MCF 10A (cell line): Measurements from ENCODE around the gene MYO18B. TPM values are rescaled to one million over a fixed set of nuclear protein-coding genes. Genes with fewer than 3 reads are reported as not detected.

Experiments used
- BruUV-seq: library from RNA; stranded (reverse); fragments of 400-500 nt; replicated peaks from 2 replicates; lab custom pipeline; 2021; lab: Mats Ljungman, UMichigan
- CTCF ChIA-PET: fragments of 300-600 bp; sonication (Branson Sonifier 250); formaldehyde crosslinking; extraction: SDS; loops from one replicate; lab custom pipeline; 2021; ENCODE audit warnings: antibody characterized with exemption, inconsistent platforms; lab: Yijun Ruan, JAX
- POLR2A ChIA-PET: fragments of 300-600, 350-650 bp; sonication (Branson Sonifier 250); formaldehyde crosslinking; extraction: SDS; loops from one replicate; lab custom pipeline; 2020; ENCODE audit warnings: antibody characterized with exemption, inconsistent platforms; lab: Yijun Ruan, JAX
- DNase-seq: peaks from one replicate; pipeline ENCODE4 v3.0.0-alpha.2; 2018; ENCODE audit not compliant: unreplicated experiment
- H3K27ac Mint-ChIP-seq: one replicate; pipeline ENCODE4 v1.8.0; 2022; ENCODE audit warnings: mild to moderate bottlenecking, low read depth, mixed read lengths; ENCODE audit not compliant: unreplicated experiment
- H3K27me3 Mint-ChIP-seq: one replicate; pipeline ENCODE4 v1.8.0; 2022; ENCODE audit warnings: mixed read lengths; ENCODE audit not compliant: insufficient read depth, unreplicated experiment
- H3K36me3 Mint-ChIP-seq: one replicate; pipeline ENCODE4 v1.8.0; 2022; ENCODE audit warnings: mild to moderate bottlenecking, moderate library complexity, mixed read lengths; ENCODE audit not compliant: insufficient read depth, unreplicated experiment
- H3K4me1 Mint-ChIP-seq: one replicate; pipeline ENCODE4 v1.8.0; 2022; ENCODE audit warnings: mixed read lengths; ENCODE audit not compliant: insufficient read depth, unreplicated experiment
- H3K4me3 Mint-ChIP-seq: one replicate; pipeline ENCODE4 v1.8.0; 2022; ENCODE audit warnings: mild to moderate bottlenecking, moderate library complexity, mixed read lengths; ENCODE audit not compliant: unreplicated experiment
- H3K9me3 Mint-ChIP-seq: one replicate; pipeline ENCODE4 v1.8.0; 2022; ENCODE audit warnings: mixed read lengths; ENCODE audit not compliant: unreplicated experiment
- intact Hi-C: fragments of 100-400 bp; cut with micrococcal nuclease; formaldehyde crosslinking; loops from 2 replicates; pipeline ENCODE4 v1.14.1; 2022
- total RNA-seq: library from RNA; stranded (reverse); gene quantifications from 2 replicates; pipeline ENCODE4 v1.2.3, GENCODE V29; 2022
- TF ChIP-seq, protein P1 (sequence below): fragments of 200-600 bp; IDR thresholded peaks from one replicate; pipeline ENCODE4 v1.8.0; 2022; ENCODE audit warnings: antibody characterized with exemption, mild to moderate bottlenecking; ENCODE audit not compliant: unreplicated experiment

Gene MYO18B
- total RNA-seq, 1 experiment from 2014 or later = 0.07 TPM

DNA sequence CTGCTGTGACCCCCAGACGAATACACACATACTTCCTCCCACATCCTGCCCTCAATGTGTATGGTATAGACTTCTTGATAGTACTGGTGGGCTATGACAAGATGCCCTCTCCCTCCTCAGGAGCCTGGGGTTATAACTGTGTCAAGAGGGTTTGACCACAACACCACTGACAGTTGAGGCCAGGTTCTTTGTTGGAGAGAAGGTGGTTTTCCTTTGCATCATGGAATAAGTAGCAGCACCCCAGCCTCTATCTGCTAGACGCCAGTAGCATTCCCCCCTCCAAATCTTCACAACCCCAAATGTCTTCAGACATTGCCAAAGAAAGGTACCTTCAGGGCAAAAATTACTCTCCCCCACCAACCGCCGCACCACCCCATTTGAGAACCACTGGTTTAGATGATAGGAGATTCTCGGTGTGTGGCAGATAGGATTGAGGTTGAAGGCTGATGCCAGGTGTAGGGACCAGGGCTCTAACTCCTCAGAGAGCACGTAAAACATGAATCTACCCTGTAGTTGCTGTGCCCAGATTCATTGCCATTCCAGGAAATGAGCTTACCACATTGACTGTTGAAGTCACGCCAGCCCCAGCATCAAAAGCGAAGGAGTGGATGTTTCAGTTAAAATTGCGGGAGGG lies 5.5 kb upstream of the MYO18B start:
- Mint-ChIP-seq H3K4me3 (no peak overlapping the region), H3K9me3 (no peaks in the 10 kb centered on the region), H3K27me3 (no peaks in the 10 kb centered on the region), H3K27ac (no peak overlapping the region), H3K4me1 (no peaks in the 10 kb centered on the region), H3K36me3 (no peaks in the 10 kb centered on the region)
- intact Hi-C loops = no loop called here
- DNase-seq = no peak
- ChIA-PET CTCF (interaction anchor here (0.5 to 1.2 kb wide), 2 partner anchors 37 to 610 kb away, joined by 3 to 5 read pairs; no protein-coding TSS in a partner anchor), POLR2A (no interaction called here)
- TF ChIP-seq, protein P1, sequence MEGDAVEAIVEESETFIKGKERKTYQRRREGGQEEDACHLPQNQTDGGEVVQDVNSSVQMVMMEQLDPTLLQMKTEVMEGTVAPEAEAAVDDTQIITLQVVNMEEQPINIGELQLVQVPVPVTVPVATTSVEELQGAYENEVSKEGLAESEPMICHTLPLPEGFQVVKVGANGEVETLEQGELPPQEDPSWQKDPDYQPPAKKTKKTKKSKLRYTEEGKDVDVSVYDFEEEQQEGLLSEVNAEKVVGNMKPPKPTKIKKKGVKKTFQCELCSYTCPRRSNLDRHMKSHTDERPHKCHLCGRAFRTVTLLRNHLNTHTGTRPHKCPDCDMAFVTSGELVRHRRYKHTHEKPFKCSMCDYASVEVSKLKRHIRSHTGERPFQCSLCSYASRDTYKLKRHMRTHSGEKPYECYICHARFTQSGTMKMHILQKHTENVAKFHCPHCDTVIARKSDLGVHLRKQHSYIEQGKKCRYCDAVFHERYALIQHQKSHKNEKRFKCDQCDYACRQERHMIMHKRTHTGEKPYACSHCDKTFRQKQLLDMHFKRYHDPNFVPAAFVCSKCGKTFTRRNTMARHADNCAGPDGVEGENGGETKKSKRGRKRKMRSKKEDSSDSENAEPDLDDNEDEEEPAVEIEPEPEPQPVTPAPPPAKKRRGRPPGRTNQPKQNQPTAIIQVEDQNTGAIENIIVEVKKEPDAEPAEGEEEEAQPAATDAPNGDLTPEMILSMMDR = no peak
- BruUV-seq = no TSS peak

GRCh38 chr22:25739659-25740344 lies 2.2 kb upstream of the MYO18B start:
- no TSS peak for BruUV-seq
- intact Hi-C loops = no loop called here
- POLR2A ChIA-PET = interaction anchor here (1.2 kb wide), 1 partner anchor 12 kb away, joined by 3 read pairs; no protein-coding TSS in a partner anchor
- TF ChIP-seq, protein P1 = no peak
- no peak for DNase-seq
- H3K4me3 Mint-ChIP-seq = no peak overlapping the region
- H3K36me3 Mint-ChIP-seq = no peaks in the 10 kb centered on the region
- CTCF ChIA-PET = interaction anchor here (0.6 kb wide), 1 partner anchor 40 kb away, joined by 5 read pairs; no protein-coding TSS in a partner anchor
- H3K9me3 Mint-ChIP-seq = no peaks in the 10 kb centered on the region
- no peaks in the 10 kb centered on the region for H3K4me1 Mint-ChIP-seq
- H3K27ac Mint-ChIP-seq = no peak overlapping the region
- no peaks in the 10 kb centered on the region for H3K27me3 Mint-ChIP-seq

GRCh38 chr22:25742918-25743708 lies 1.1 kb downstream of the MYO18B start:
- Mint-ChIP-seq H3K27me3 (no peaks in the 10 kb centered on the region), H3K4me3 (no peak overlapping the region), H3K4me1 (peaks cover 25% of the 10 kb centered on the region), H3K9me3 (no peaks in the 10 kb centered on the region), H3K27ac (peak overlapping the region; percentile 8), H3K36me3 (peaks cover 6% of the 10 kb centered on the region)
- DNase-seq = no peak
- TF ChIP-seq, protein P1 = no peak
- POLR2A ChIA-PET = interaction anchor here (1.6 kb wide), 1 partner anchor 13 kb away, joined by 3 read pairs; no protein-coding TSS in a partner anchor
- intact Hi-C loops = no loop called here
- CTCF ChIA-PET = interaction anchor here (0.6 to 2.5 kb wide), 4 partner anchors 9 to 1200 kb away, joined by 3 to 11 read pairs (median 3); no protein-coding TSS in a partner anchor
- no TSS peak for BruUV-seq
